ENCODE data around the gene PVRIG.

- TF ChIP-seq POLR2A (IDR thresholded peaks at IDR 0.05; ENCODE audit: low read length), result no peak
- no peak for TF ChIP-seq GATA1 (IDR thresholded peaks at IDR 0.05; ENCODE audit: low read depth, low read length)
These were observed 7.0 kb upstream of the PVRIG start for GRCh38 chr7:100212631-100213286.
